PFSK-1 (cell line): ENCODE measurements around the gene TBC1D17.

Experiments
- FOXP2 ChIP-seq: optimal IDR thresholded peaks from 2 replicates; pipeline ENCODE3; 2011; ENCODE audit warnings: borderline replicate concordance, control low read depth, inconsistent platforms; ENCODE audit not compliant: insufficient read depth; ENCODE audit errors: extremely low read length, extremely low read depth
- POLR2AphosphoS5 ChIP-seq: IDR thresholded peaks from 2 replicates; pipeline ENCODE4 v1.6.1; 2012; ENCODE audit warnings: low read depth, mild to moderate bottlenecking, control low read depth, low read length, moderate library complexity
- REST ChIP-seq, 2 experiments: IDR thresholded peaks; 2 replicates each; pipeline versions ENCODE4 v1.6.1 to v1.8.0; 2011 to 2012; ENCODE audit warnings: low read depth in 2 of 2, low read length in 2 of 2, control low read depth in 1 of 2, inconsistent platforms in 1 of 2, mild to moderate bottlenecking in 1 of 2, moderate library complexity in 1 of 2; ENCODE audit not compliant: insufficient read depth in 1 of 2
- SIN3A ChIP-seq: IDR thresholded peaks from 2 replicates; pipeline ENCODE4 v1.6.1; 2012; ENCODE audit warnings: mild to moderate bottlenecking, low read length, moderate library complexity, borderline replicate concordance; ENCODE audit not compliant: insufficient read depth
- TAF1 ChIP-seq: IDR thresholded peaks from 2 replicates; pipeline ENCODE4 v1.6.1; 2012; ENCODE audit warnings: low read length, control low read depth, borderline replicate concordance; ENCODE audit not compliant: insufficient read depth

Gene TBC1D17

DNA sequence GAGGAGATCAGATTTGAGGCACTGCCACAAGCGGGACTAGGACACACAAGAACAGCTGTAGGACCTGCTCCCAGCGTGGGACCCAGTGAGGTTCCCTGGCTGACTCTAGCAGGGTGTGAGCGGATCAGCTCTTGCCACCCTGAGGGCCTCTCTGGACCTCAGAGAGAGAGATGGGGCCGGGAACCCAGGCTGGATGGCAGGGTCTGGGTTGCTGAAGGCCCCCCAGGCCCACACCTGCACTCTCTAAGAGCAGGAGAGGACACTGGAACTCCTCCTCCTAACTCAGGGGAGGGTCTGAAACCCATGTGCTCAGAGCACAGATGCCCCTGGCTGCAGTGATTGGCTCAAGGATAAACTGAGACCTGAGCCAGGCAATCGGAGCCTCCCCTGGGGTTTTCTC lies 32.7 kb downstream of the TBC1D17 start:
- no peak for TF ChIP-seq SIN3A
- no peak for TF ChIP-seq REST (IDR thresholded peaks at IDR 0.05; ENCODE audit: insufficient read depth in 1 of 2, low read depth in 2 of 2, low read length in 2 of 2)
- TF ChIP-seq FOXP2 = no peak
- no peak for TF ChIP-seq TAF1
- no peak for TF ChIP-seq POLR2AphosphoS5

DNA sequence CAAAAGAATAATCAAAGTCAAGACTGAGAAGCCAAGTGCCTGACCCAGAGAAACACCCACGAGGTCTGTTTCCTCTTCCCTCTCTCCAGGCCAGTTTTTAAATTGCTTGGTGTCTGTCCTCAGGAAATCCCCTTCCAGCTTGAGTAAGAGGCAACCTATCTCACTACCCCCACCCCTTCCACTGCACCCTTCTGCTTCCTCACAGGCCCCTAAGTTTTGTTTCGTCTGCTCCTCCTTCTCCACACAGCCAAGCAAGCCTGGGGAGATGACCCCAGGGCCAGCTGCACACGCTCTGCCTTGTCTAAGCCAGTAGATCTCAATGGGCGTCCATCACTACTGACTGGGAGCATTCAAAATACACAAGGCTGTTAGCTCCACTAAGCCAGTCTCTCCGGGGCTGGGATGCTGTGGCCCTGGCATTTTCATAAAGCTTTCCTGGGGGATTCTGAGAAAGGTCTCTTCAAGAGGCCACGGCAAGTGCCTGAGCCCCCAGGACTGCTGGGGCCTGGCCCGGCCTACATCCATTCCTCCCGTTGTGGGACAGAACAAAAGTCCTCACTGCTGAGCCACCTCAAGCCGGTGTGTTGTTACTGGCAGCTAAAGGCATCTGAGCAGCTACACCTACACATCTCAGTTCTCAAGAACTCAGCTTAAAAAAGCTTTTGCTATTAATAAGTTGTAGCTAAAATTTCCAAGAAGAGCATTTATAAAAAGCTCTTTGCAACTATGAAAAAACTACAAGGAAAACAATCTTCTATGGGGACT lies 34.1 kb downstream of the TBC1D17 start:
- TF ChIP-seq POLR2AphosphoS5 = peak; percentile 28; the same call in 1 of the 2 replicates
- TF ChIP-seq FOXP2 = no peak

DNA sequence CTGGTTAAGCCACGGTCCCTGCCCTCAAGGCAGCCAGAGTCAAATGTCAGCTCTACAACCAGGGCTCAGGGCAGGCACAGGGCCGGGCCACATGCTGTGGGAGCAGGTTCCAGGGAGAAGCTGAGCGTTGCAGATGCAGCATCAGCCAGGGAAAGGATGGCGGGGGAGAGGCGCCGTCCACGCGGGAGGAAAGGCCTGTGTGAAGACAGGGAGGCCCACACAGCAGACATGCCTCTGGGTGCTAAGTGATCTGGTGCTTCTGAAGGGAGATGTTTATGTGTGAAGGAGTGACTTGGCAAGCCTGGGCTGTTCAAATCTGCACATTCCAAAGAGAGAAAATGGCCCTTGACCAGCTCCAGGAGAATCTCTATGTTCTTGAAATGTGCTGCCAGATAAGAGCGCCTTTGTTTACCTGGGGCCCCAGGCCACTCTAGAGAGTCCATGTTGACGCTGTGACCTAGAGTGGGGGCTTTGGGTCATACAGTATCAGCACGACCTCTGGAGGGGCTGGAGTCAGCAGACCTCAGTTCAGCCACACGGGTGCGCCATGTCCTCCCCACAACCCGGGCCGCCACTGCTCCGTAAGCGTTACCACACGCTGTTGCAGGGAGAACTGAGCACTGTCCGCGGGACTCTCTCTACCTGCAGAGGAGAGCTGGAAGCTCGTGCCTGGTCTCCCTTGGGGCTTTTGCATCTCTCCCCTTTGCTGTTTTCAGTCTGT lies 35.6 kb downstream of the TBC1D17 start:
- TF ChIP-seq SIN3A (no peak), TAF1 (no peak), FOXP2 (no peak), POLR2AphosphoS5 (no peak), REST (IDR thresholded peaks at IDR 0.05; ENCODE audit: insufficient read depth in 1 of 2, low read depth in 2 of 2, low read length in 2 of 2) (no peak)

- TF ChIP-seq TAF1 (no peak), REST (IDR thresholded peaks at IDR 0.05; ENCODE audit: insufficient read depth in 1 of 2, low read depth in 2 of 2, low read length in 2 of 2) (no peak), POLR2AphosphoS5 (no peak), FOXP2 (no peak), SIN3A (no peak)
These were observed 36.2 kb downstream of the TBC1D17 start for GRCh38 chr19:49913720-49914119.

GRCh38 chr19:49915271-49915670 lies 37.8 kb downstream of the TBC1D17 start:
- TF ChIP-seq FOXP2 (no peak), TAF1 (no peak), POLR2AphosphoS5 (no peak), REST (IDR thresholded peaks at IDR 0.05; ENCODE audit: insufficient read depth in 1 of 2, low read depth in 2 of 2, low read length in 2 of 2) (no peak), SIN3A (no peak)
